ENCODE measurements around the gene THAP8.

Gene THAP8

GRCh38 chr19:35995048-35995993 is 58.8 kb downstream of the THAP8 start, which contains the start of gene SDHAF1:
Gene SDHAF1, plus strand, starts transcription at chr19:35995188. Its CDS starts 87 bp downstream, at chr19:35995275.
- DNase-seq (ENCODE audit: low read depth, low spot score): peak; percentile 65

DNA sequence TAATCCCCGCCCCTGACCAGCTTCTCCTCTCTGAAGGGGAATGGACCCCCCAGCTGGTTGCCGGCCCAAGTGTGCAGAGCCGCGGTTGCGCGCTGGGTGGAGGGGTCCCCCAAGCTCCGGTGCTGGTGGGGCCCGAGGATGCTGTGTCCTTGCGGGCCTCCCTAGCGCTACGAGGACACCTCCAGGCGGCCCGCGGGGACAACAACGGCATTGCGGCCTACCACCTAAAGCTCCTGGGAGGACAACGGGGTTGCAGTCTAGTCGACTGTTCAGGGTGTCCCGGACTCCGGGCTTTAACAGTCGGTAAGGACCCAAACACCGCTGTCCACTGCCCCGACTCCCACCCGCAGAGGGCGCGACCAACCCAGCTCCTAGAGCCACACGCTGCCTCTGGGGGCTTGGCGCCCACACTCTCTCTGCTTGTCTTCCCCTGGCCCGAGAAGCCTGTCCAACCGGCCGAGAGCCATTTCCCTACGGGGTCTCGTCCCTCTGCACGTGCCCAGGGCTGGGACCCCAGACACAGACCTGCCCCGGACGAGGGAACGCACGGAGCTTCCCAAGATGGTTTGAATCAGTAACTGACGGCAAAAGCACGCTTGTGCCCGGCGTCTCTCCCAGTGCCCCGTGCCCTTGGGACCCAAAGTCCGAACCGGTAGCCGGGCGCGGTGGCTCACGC is 60.0 kb downstream of the THAP8 start:
- no peak for DNase-seq (ENCODE audit: low read depth, low spot score)

DNA sequence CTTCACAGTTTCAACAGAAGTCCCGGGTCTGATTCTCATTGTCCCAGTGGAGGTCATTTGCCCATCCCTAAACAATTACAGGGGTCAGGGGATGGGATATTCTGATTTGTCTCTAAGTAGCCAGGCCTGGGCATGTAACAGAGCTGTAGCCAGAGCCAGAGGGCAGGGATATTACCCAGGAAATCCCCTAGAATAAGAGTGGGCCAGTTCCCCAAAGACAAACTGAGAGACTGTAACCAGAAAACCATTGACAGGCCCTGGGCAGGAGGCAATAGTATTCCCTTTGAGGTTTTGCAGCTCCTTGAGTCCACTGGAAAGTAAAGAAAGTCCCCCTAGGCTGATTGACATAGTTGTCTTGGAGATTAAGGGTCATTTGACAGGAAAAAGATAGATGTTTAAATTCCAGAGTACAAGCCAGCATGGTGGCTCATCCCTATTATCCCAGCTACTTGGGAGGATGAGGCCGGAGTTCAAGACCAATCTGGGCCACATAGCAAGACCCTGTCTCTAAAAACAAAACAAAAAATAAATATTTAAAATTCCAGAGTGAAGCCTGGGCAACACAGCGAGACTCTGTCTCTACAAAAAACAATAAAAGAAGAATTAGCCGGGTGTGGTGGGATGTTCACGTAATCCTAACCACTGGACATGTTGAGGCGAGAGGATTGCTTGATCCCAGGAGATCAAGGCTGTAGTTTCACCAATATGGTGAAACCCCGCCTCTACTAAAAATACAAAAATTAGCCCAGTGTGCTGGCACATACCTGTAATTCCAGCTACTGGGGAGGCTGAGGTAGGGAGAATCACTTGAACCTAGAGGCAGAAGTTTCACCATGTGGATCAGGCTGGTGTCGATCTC is 60.9 kb downstream of the THAP8 start:
- DNase-seq (ENCODE audit: low read depth, low spot score): no peak

GRCh38 chr19:35991731-35992450 is 62.2 kb downstream of the THAP8 start:
- no peak for DNase-seq (ENCODE audit: low read depth, low spot score)

- no peak for DNase-seq (ENCODE audit: low read depth, low spot score)
Measured at GRCh38 chr19:35990771-35991730, 63.0 kb downstream of the THAP8 start.

DNA sequence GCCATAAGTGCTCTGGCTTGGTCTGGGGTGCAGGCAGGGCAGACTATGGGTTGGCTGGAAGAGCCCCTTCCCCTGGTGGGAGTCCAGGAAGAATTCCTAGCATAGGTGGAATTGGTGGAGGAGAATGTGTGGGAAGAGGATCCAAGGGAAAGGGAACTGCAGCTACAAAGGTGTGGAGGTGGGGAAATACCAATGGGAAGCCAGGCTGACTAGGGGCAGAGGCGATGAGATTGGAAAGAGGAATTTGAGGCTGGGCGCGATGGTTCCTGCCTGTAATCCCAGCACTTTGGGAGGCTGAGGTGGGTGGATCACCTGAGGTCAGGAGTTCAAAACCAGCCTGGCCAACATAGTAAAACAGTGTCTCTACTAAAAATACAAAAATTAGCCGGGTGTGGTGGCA is 63.9 kb downstream of the THAP8 start:
- no peak for DNase-seq (ENCODE audit: low read depth, low spot score)

DNA sequence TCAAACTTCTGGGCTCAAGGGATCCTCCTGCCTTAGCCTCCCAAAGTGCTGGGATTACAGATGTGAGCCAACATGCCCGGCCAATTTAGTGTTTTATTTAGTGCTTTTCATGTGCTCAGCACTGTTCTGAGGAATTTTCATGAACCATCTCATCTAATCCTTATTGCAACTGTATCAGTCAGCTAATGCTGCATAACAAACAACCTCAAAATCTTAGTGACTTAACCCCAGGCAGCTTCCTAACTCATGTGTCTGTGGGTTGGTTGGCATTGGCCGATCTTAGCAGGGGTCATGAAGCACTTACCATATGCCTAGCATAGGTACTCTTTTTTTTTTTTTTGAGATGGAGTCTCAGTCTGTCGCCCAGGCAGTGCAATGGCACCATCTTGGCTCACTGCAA is 65.3 kb downstream of the THAP8 start:
- DNase-seq (ENCODE audit: low read depth, low spot score): no peak

DNA sequence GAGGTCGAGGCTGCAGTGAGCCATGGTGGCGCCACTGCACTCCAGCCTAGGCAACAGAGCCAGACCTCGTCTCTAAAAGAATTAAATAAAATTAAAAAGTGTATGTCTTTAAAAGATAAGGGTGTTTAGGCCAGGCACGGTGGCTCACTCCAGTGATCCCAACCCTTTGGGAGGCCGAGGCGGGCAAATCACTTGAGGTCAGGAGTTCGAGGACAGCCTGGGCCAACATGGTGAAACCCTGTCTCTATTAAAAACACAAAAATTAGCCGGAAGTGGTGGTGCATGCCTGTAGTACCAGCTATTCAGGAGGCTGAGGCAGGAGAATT is 66.6 kb downstream of the THAP8 start:
- DNase-seq (ENCODE audit: low read depth, low spot score): no peak

GRCh38 chr19:35986664-35987570 is 67.2 kb downstream of the THAP8 start:
- DNase-seq (ENCODE audit: low read depth, low spot score): no peak

- DNase-seq (ENCODE audit: low read depth, low spot score): no peak
Measured at GRCh38 chr19:35986111-35986510, 68.0 kb downstream of the THAP8 start.
